Right forelimb (tissue), 1 donor: ENCODE data around the gene TDRD9.
A peak's percentile ranks its signal among the peaks of the same experiment; 100 is the strongest.
"Not testable (repeated sequence)": the region's sequence is repeated elsewhere in the genome, so short reads cannot be mapped to it uniquely, and the experiment has no call there.

Source experiments
- DNase-seq: peaks from one replicate; pipeline ENCODE4 v3.0.0-alpha.2; 2018

TDRD9 gene

GRCh38 chr14:103891667-103892215 is 36.5 kb upstream of the TDRD9 start:
- no peak for DNase-seq

GRCh38 chr14:103892247-103892646 is 36.0 kb upstream of the TDRD9 start:
- DNase-seq = no peak

GRCh38 chr14:103894034-103894722 is 34.1 kb upstream of the TDRD9 start:
- DNase-seq = no peak

GRCh38 chr14:103894723-103895059 is 33.6 kb upstream of the TDRD9 start:
- no peak for DNase-seq

- no peak for DNase-seq
These were observed 31.7 kb upstream of the TDRD9 start for GRCh38 chr14:103896578-103896977.

GRCh38 chr14:103897075-103897947 is 30.9 kb upstream of the TDRD9 start:
- DNase-seq = no peak

- no peak for DNase-seq
These were observed 30.1 kb upstream of the TDRD9 start for GRCh38 chr14:103898204-103898603.

GRCh38 chr14:103898711-103899110 is 29.5 kb upstream of the TDRD9 start:
- DNase-seq = no peak

GRCh38 chr14:103899316-103899715 is 28.9 kb upstream of the TDRD9 start:
- DNase-seq = no peak

GRCh38 chr14:103899833-103900232 is 28.4 kb upstream of the TDRD9 start:
- no peak for DNase-seq

- no peak for DNase-seq
These were observed 23.7 kb upstream of the TDRD9 start for GRCh38 chr14:103904493-103905107.

- no peak for DNase-seq
These were observed 22.3 kb upstream of the TDRD9 start for GRCh38 chr14:103905842-103906456.

- no peak for DNase-seq
These were observed 19.7 kb upstream of the TDRD9 start for GRCh38 chr14:103908580-103908979.

- DNase-seq = no peak
These were observed 18.6 kb upstream of the TDRD9 start for GRCh38 chr14:103909531-103910261.

- peak; percentile 77 for DNase-seq
These were observed 17.9 kb upstream of the TDRD9 start for GRCh38 chr14:103910262-103910935.

GRCh38 chr14:103910984-103911383 is 17.3 kb upstream of the TDRD9 start:
- no peak for DNase-seq

- no peak for DNase-seq
These were observed 12.6 kb upstream of the TDRD9 start for GRCh38 chr14:103915616-103916015.

GRCh38 chr14:103916636-103917262 is 11.5 kb upstream of the TDRD9 start:
- no peak for DNase-seq

- DNase-seq = peak; percentile 96
These were observed 7.0 kb upstream of the TDRD9 start for GRCh38 chr14:103920981-103921854.

- DNase-seq = not testable (repeated sequence)
These were observed 6.4 kb upstream of the TDRD9 start for GRCh38 chr14:103921855-103922200.
